Upper lobe of left lung (tissue), 4 donors: ENCODE results near the gene ACTR3.
"Not testable (repeated sequence)": the region's sequence is repeated elsewhere in the genome, so short reads cannot be mapped to it uniquely, and the experiment has no call there.

Source experiments
- CTCF ChIP-seq, 6 experiments: fragments of 450-650 bp in 4 of 6; fragments of 200-600 bp in 2 of 6; sonication (generic) in 2 of 6; IDR thresholded peaks; one replicate each; pipeline ENCODE4 v1.5.1; 2016 to 2019; ENCODE audit warnings: antibody characterized with exemption in 6 of 6
- EP300 ChIP-seq, 4 donors: sonication (generic); formaldehyde crosslinking; IDR thresholded peaks; one replicate each; pipeline ENCODE4 v1.5.1; 2017; ENCODE audit warnings: antibody characterized with exemption in 4 of 4, control low read depth in 2 of 4
- POLR2A ChIP-seq, 4 donors: fragments of 450-650 bp; IDR thresholded peaks; one replicate each; pipeline ENCODE4 v1.5.1; 2016 to 2017; ENCODE audit warnings: antibody characterized with exemption in 4 of 4, mild to moderate bottlenecking in 2 of 4

DNA sequence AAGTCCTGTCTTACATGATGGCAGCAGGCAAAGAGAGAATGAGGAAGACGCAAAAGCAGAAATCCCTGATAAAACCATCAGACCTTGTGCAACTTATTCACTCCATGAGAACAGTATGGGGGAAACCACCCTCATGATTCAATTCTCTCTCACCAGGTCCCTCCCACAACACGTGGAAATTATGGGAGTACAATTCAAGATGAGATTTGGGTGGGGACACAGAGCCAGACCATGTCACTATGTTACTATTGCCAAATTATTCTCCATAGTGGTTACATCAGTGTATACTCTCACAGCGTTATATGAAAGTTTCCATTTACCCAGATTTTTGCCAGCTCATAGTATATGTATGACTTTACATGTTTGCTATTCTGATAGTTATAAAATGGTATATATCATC is 61.0 kb downstream of the ACTR3 start:
- TF ChIP-seq CTCF, POLR2A, EP300 (IDR thresholded peaks at IDR 0.05): not testable (repeated sequence)
